ENCODE data around the gene GALNT4.
A peak's percentile ranks its signal among the peaks of the same experiment; 100 is the strongest.

The GALNT4 gene

GRCh38 chr12:89524541-89525304 lies at the start of gene GALNT4:
GALNT4 (minus strand) TSS chr12:89524796; CDS start chr12:89524549, 247 bp downstream.
- peak; percentile 94 for DNase-seq (ENCODE audit: low spot score)

GRCh38 chr12:89573051-89573810 lies 48.6 kb upstream of the GALNT4 start:
- peak; percentile 49 for DNase-seq (ENCODE audit: low spot score)

DNA sequence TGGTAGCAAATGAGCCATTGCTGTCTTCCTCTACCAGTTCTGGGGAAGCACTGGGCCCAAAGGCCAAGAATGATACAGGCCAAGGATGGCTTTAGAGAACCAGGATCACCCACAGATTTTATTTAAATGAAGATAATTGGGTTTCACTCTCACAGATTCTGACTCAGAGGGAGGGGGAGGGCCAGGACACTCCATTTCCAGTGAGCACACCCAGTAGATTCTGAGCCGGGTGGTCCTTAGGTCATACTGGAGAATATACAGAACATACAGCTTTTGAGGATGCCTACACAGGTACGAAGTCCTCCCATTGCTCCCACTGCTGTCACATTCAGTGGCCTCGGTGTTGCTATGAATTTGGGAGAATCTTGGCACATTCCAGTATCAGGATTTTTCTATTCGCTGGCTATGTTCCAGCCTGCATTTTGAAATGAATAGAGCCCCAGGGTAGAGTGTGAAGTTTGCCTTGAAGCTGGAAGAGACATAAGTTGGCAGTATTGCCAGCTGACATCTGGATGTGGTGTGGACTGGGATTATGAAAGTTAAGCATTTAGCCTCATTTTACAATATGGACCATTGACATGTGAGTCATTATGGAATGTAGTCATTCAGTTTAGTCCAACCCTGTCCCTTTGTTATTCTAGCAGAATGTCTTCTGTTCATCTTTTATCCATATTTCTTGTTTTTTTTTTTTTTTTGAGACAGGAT lies 47.0 kb upstream of the GALNT4 start:
- peak; percentile 71 for DNase-seq (ENCODE audit: low spot score)

DNA sequence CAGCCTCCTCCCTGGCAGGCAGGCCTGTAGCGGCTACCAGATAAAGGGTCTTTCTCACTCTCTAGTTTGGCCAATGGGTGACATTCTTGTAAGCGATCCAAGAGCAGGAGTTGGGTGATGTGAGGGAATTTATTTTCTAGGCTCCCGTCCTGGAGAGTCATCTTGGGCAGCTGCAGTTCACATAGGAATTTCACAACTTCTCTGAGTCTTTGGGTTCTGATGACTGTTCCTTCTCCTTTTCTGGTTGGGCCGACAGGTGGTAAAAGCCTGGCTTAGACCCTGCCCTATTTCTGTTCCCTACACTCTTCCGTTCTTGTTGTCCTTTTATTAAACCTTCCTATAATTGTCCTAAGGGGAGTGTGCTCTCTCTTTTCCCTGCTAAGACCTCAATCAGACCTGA lies 43.9 kb upstream of the GALNT4 start:
- no peak for DNase-seq (ENCODE audit: low spot score)

DNA sequence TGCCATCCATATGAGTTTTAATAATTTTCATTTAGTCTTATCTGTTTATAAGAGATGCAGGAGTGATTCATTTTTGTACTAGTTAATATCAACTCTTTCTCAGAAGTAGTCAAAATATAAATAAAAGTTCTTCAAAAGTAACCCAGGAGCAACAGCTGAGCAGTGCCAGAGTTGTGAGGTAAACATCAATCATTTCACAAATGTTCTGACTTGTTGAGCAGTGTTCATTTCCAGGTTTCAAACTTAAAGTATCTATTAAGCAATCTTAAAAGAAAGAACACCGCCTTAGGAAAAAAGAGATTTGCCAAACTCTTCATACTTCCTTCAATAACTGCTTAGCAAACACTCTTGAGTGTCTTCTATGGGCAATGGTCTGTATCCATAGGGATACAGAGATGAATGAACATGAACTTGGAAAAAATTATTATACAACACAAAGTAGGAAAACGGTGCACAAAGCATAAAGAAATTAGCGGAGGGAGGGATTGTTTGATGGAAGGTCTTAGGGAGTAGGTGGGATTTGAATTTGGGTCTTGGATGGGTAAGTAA lies 43.2 kb upstream of the GALNT4 start:
- DNase-seq (ENCODE audit: low spot score): no peak

GRCh38 chr12:89566615-89567014 lies 42.0 kb upstream of the GALNT4 start:
- DNase-seq (ENCODE audit: low spot score): no peak

- DNase-seq (ENCODE audit: low spot score): no peak
Measured at GRCh38 chr12:89565002-89565401, 40.4 kb upstream of the GALNT4 start.

GRCh38 chr12:89559753-89560152 lies 35.2 kb upstream of the GALNT4 start:
- no peak for DNase-seq (ENCODE audit: low spot score)

GRCh38 chr12:89556976-89557375 lies 32.4 kb upstream of the GALNT4 start:
- DNase-seq (ENCODE audit: low spot score): no peak

DNA sequence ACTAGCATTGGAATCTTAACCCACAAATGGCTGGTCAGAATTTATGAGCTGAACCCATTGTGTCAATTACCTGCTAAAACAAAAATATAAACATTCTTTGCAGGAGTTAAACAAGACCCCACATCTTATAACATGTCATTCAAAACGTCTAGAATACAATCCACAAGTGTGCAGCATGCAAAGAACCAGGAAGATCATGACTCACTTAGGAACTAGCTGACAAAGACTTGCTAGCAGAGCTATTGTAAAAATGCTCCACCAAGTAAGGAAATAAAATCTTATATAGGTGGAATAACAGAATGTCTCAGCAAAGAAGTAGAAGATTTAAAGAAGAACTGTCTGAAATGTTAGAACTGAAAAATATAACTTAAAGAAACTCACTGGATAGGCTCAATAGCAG lies 27.8 kb upstream of the GALNT4 start:
- DNase-seq (ENCODE audit: low spot score): peak; percentile 17

DNA sequence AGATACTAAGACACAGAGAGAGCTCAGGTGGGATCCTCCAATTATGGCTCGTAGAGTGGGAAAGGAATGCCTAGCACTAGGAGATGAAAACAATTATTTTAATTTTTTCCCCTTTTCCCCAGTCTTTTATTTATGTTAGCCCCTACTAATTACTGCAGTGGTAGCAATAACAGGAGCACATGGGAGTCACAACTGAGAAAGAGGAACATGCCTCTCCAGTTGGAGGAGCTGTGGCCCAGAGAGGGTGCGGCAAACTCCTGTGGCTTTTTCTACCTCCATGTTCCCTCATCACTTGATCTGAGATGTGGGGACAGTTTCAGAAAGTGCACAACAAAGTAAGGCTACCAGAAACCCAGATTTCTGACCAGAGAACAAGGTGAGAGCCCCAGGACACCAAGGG lies 27.2 kb upstream of the GALNT4 start:
- no peak for DNase-seq (ENCODE audit: low spot score)

DNA sequence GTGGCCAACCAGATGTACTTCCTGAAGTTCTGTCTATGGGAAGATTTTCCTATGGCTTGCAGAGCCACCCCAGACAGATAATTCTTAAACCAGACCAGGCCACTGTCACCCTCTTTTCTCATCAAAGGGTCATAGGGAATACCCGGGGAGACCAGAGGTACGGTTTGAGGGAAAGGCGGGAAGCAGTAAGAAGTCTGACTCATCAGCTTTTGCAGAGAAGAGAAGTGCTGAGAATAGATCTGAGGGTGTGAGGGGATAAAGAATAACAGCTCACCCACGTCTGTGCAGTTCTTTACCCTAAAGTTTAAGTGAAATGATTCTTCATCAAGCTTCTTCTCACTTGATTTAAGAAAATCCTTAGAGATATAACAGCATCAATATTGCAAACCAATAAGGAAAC lies 22.5 kb upstream of the GALNT4 start:
- no peak for DNase-seq (ENCODE audit: low spot score)

- DNase-seq (ENCODE audit: low spot score): no peak
Measured at GRCh38 chr12:89546151-89546550, 21.6 kb upstream of the GALNT4 start.

DNA sequence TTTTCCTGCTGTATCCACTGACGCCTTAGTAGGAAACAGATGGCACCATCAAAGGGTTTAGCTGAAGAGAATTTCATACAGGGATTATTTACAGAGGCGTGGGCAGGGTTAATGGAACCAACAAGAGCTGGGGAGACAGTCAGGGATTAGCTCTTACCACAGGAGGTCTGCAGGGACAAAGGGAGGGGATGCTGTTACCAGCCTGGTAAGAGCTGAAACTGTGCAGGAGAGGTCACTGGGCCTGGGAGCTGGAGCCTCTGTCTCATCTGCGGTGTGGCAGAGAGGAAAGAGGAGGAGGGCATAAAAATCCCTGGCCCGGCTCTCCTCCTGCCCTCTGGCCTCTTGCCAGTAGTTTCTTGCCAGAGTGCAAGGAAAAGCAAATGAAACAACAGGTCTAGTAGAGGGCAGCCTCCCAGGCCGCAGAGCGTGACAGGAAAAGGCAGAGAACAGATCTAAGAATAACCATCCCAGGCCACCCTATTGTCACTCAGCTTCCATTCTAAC lies 20.1 kb upstream of the GALNT4 start:
- peak; percentile 17 for DNase-seq (ENCODE audit: low spot score)

- no peak for DNase-seq (ENCODE audit: low spot score)
Measured at GRCh38 chr12:89544022-89544421, 19.4 kb upstream of the GALNT4 start.

- DNase-seq (ENCODE audit: low spot score): peak; percentile 82
Measured at GRCh38 chr12:89542912-89543592, 18.5 kb upstream of the GALNT4 start.

- DNase-seq (ENCODE audit: low spot score): no peak
Measured at GRCh38 chr12:89542236-89542635, 17.6 kb upstream of the GALNT4 start.

DNA sequence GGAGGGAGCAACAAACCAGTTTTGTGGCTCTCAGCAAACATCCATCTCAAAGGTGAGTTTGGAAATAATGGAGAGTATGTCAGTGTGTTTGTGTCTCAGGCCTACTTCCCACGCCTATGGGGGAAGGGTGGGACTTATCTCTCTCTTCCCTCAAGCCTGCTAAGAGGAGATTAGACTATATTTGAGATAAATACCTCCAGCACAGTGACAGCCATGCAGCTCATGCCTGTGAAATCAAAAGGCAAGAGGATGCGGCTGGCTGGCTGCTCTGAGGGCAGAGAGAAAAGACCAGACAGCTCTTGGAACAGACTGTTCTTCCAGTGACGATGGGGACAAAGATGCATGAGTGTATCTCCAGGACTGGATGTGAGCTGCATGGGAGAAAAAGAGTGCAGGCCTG lies 16.0 kb upstream of the GALNT4 start:
- DNase-seq (ENCODE audit: low spot score): no peak

- no peak for DNase-seq (ENCODE audit: low spot score)
Measured at GRCh38 chr12:89539426-89540223, 15.0 kb upstream of the GALNT4 start.

DNA sequence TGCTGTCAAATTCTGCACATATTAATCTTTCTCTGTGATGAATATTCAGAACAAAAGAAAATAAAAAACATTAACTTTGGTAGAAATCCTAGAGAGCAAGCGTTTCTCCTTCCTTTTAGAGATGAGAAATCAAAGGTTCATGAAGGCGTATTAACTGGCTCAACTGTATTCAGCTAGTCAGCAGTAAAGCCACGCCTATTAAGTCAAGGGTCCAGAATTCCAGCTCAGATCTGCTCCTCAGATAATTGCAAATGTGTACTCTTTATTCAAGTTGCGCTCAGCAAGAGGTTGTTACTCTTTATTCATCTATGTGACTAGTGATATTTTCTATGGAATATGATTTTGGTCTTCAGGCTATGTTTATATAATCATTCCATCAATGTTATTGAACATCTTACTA lies 14.3 kb upstream of the GALNT4 start:
- no peak for DNase-seq (ENCODE audit: low spot score)

DNA sequence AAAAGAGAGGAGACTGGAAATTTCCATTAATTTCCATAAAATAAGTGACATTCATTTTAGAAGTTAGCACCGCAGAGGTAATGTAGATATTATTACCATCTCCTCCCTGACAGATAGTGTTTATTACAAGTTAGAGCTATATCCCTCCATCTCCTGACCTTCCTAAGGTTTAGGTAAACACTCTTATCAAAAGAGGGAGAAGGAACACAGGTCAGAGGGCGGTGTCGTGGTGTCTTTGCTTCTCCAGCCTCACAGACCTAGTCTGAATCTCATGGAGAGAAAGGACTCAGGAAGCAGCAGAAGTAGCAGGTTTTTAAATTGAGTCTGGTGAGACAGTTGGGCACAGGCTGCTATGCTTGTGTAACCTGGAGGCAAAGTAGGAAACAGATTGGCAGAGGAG lies 12.8 kb upstream of the GALNT4 start:
- no peak for DNase-seq (ENCODE audit: low spot score)
